Peyer's patch (tissue), 4 donors: ENCODE data around the gene EMC8. TPM values are rescaled to one million over a fixed set of nuclear protein-coding genes. Genes with fewer than 3 reads are reported as not detected.

ENCODE experiments used
- DNase-seq, 3 donors: peaks; one replicate each; pipeline ENCODE4 v3.0.0-alpha.2; 2017 to 2019
- H3K27ac ChIP-seq, 4 donors: fragments of 200-600 bp; sonication (generic); one replicate each; pipeline ENCODE4 v1.5.1; 2016 to 2019
- H3K27me3 ChIP-seq, 2 donors: fragments of 200-600 bp; sonication (generic); one replicate each; pipeline ENCODE4 v1.5.1; 2019
- H3K36me3 ChIP-seq, 3 donors: fragments of 200-600 bp; sonication (generic); one replicate each; pipeline ENCODE4 v1.5.1; 2016 to 2019
- H3K4me1 ChIP-seq, 4 donors: fragments of 200-600 bp; sonication (generic); one replicate each; pipeline ENCODE4 v1.5.1; 2016 to 2019
- H3K4me3 ChIP-seq, 4 donors: fragments of 200-600 bp; sonication (generic); 1 replicate in 3 of 4; 2 replicates in 1 of 4; pipeline ENCODE4 v1.5.1; 2016 to 2019; ENCODE audit warnings: mild to moderate bottlenecking in 1 of 4
- H3K9me3 ChIP-seq, 4 donors: fragments of 200-600 bp; sonication (generic); one replicate each; pipeline ENCODE4 v1.5.1; 2016 to 2019; ENCODE audit warnings: mild to moderate bottlenecking in 1 of 4
- POLR2A ChIP-seq, 2 donors: fragments of 450-650 bp; IDR thresholded peaks; one replicate each; pipeline ENCODE4 v1.5.1; 2017; ENCODE audit warnings: antibody characterized with exemption in 2 of 2, mild to moderate bottlenecking in 2 of 2, moderate library complexity in 2 of 2
- total RNA-seq, 4 donors: library from RNA; depleted of rRNA; stranded (reverse); fragments of >200 nt; gene quantifications; one replicate each; pipeline ENCODE4 v1.1.0, GENCODE V29; 2016
- TF ChIP-seq, protein P1 (sequence below), 6 experiments: fragments of 450-650 bp in 4 of 6; fragments of 200-600 bp in 2 of 6; sonication (generic) in 1 of 6; IDR thresholded peaks; one replicate each; pipeline ENCODE4 v1.5.1; 2017 to 2019; ENCODE audit warnings: antibody characterized with exemption in 6 of 6, mild to moderate bottlenecking in 3 of 6, moderate library complexity in 1 of 6

The EMC8 gene
- total RNA-seq, 4 donors from 2014 or later, result 37.2 to 38.9 (median 38.5) TPM

DNA sequence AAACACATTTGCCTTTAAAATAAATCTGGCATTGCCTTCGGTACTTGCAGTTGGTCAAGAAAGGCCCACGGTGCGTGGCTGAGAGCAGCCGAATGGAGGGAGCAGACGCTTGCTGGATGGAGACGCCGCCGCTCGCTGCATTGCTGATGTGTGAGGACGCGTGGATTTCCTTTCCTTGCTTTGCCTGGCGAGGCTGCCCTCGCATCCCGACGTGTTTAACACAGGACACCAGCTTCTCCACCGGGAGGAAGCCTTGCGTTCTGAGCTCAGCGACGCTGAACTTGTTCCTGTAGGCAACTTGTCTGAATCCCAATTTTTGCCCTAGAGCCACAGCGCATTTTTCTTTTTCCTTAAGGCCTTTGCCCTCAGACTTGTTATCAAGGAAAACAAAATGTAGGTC is 45.9 kb upstream of the EMC8 start:
- H3K27ac ChIP-seq, result no peak overlapping the region
- no peaks in the 10 kb centered on the region for H3K27me3 ChIP-seq
- DNase-seq, result no peak
- no peak for TF ChIP-seq POLR2A (IDR thresholded peaks at IDR 0.05)
- TF ChIP-seq, protein P1, sequence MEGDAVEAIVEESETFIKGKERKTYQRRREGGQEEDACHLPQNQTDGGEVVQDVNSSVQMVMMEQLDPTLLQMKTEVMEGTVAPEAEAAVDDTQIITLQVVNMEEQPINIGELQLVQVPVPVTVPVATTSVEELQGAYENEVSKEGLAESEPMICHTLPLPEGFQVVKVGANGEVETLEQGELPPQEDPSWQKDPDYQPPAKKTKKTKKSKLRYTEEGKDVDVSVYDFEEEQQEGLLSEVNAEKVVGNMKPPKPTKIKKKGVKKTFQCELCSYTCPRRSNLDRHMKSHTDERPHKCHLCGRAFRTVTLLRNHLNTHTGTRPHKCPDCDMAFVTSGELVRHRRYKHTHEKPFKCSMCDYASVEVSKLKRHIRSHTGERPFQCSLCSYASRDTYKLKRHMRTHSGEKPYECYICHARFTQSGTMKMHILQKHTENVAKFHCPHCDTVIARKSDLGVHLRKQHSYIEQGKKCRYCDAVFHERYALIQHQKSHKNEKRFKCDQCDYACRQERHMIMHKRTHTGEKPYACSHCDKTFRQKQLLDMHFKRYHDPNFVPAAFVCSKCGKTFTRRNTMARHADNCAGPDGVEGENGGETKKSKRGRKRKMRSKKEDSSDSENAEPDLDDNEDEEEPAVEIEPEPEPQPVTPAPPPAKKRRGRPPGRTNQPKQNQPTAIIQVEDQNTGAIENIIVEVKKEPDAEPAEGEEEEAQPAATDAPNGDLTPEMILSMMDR (IDR thresholded peaks at IDR 0.05), result no peak
- no peaks in the 10 kb centered on the region for H3K9me3 ChIP-seq
- peaks cover 0 to 18% (median 0%) of the 10 kb centered on the region in 4 donors for H3K4me1 ChIP-seq
- H3K4me3 ChIP-seq, result no peak overlapping the region
- H3K36me3 ChIP-seq, result no peaks in the 10 kb centered on the region

GRCh38 chr16:85844786-85845185 is 45.4 kb upstream of the EMC8 start:
- Histone ChIP-seq H3K27ac (no peak overlapping the region), H3K4me1 (peaks cover 0 to 18% (median 0%) of the 10 kb centered on the region in 4 donors), H3K4me3 (no peak overlapping the region), H3K9me3 (no peaks in the 10 kb centered on the region), H3K36me3 (no peaks in the 10 kb centered on the region), H3K27me3 (no peaks in the 10 kb centered on the region)
- TF ChIP-seq, protein P1 (IDR thresholded peaks at IDR 0.05), result no peak
- no peak for TF ChIP-seq POLR2A (IDR thresholded peaks at IDR 0.05)
- DNase-seq, result no peak

GRCh38 chr16:85844169-85844481 is 44.8 kb upstream of the EMC8 start:
- Histone ChIP-seq H3K36me3 (no peaks in the 10 kb centered on the region), H3K4me3 (no peak overlapping the region), H3K27ac (no peak overlapping the region), H3K27me3 (no peaks in the 10 kb centered on the region), H3K4me1 (peaks cover 0 to 18% (median 0%) of the 10 kb centered on the region in 4 donors), H3K9me3 (no peaks in the 10 kb centered on the region)
- TF ChIP-seq, protein P1 (IDR thresholded peaks at IDR 0.05), result no peak
- no peak for TF ChIP-seq POLR2A (IDR thresholded peaks at IDR 0.05)
- DNase-seq, result no peak

- Histone ChIP-seq H3K27ac (no peak overlapping the region), H3K36me3 (no peaks in the 10 kb centered on the region), H3K4me1 (peaks cover 0 to 18% (median 0%) of the 10 kb centered on the region in 4 donors), H3K9me3 (no peaks in the 10 kb centered on the region), H3K4me3 (no peak overlapping the region), H3K27me3 (no peaks in the 10 kb centered on the region)
- TF ChIP-seq POLR2A (IDR thresholded peaks at IDR 0.05), result no peak
- TF ChIP-seq, protein P1 (IDR thresholded peaks at IDR 0.05), result no peak
- DNase-seq, result no peak
Observed at GRCh38 chr16:85843471-85844168, 44.3 kb upstream of the EMC8 start.

- no peaks in the 10 kb centered on the region for H3K36me3 ChIP-seq
Observed at GRCh38 chr16:85842848-85843247, 43.5 kb upstream of the EMC8 start.

More at GRCh38 chr16:85842848-85843247, 43.5 kb upstream of the EMC8 start:
- Histone ChIP-seq H3K4me3 (no peak overlapping the region), H3K9me3 (no peaks in the 10 kb centered on the region), H3K27ac (no peak overlapping the region), H3K27me3 (no peaks in the 10 kb centered on the region), H3K4me1 (peaks cover 0 to 13% (median 0%) of the 10 kb centered on the region in 4 donors)
- no peak for TF ChIP-seq POLR2A (IDR thresholded peaks at IDR 0.05)
- TF ChIP-seq, protein P1 (IDR thresholded peaks at IDR 0.05), result no peak
- no peak for DNase-seq
